Measurements from ENCODE around the gene OLIG1.

The OLIG1 gene

DNA sequence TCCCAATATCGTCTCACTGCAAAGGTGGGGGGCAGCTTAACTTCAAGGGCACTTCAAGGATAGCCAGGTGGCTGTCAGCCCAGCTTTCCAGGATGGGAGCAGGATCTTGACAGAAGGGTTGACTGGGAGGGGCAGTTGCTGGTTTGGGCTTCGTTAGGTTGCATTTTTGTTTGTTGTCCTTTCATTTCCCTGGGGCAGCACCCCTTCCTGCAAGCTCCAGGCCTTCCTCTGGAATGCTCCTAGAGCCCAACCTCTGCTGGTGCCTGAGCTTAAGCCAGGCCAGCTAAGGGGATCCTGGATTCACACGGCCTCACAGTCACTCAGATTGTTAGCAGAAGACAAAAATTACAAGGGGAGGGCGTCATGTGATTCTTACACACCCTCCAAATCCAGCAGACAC, 48.3 kb upstream of the OLIG1 start:
- no peak overlapping the region for H3K4me3 ChIP-seq (ENCODE audit: low read length)
- H3F3A ChIP-seq (ENCODE audit: control insufficient read depth, insufficient read depth): no peaks in the 10 kb centered on the region
- no peaks in the 10 kb centered on the region for H3K9me2 ChIP-seq (replicated peaks; ENCODE audit: control insufficient read depth, low read length)
- no peaks in the 10 kb centered on the region for H4K20me1 ChIP-seq (ENCODE audit: control insufficient read depth, insufficient read depth, low read depth, low read length)
- peaks cover 12% of the 10 kb centered on the region for H3K27me3 ChIP-seq (ENCODE audit: control insufficient read depth, low read length)
- H3K4me2 ChIP-seq (ENCODE audit: low read length): no peak overlapping the region
- no peaks in the 10 kb centered on the region for H3K4me1 ChIP-seq (ENCODE audit: control insufficient read depth, low read length)
- no peaks in the 10 kb centered on the region for H3K9me3 ChIP-seq (ENCODE audit: control insufficient read depth, insufficient read depth, low read length)
- no peak for TF ChIP-seq EZH2phosphoT487 (IDR thresholded peaks at IDR 0.05; ENCODE audit: borderline replicate concordance, low read length)
- H3K79me2 ChIP-seq (ENCODE audit: control insufficient read depth, low read length): no peaks in the 10 kb centered on the region
- H3K36me3 ChIP-seq (ENCODE audit: control insufficient read depth, low read length): no peaks in the 10 kb centered on the region
- no peak overlapping the region for H3K27ac ChIP-seq (ENCODE audit: low read depth, low read length)

DNA sequence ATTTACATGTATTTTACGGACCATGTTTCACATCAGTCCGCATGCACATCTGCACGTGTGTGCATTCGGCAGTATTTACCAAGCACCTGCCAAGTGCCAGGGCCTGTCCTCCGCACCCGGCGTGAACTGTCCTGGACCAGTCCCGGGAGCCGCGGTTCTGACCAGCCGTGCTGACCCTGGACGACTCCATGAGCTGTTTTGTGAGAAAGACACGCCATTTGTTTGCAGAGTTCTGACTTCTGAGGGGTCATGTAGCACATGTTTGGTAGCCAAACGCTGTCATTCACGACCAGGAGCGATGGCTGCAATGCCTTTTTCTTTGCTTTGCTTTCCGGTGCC, 47.5 kb upstream of the OLIG1 start:
- TF ChIP-seq, protein P1, sequence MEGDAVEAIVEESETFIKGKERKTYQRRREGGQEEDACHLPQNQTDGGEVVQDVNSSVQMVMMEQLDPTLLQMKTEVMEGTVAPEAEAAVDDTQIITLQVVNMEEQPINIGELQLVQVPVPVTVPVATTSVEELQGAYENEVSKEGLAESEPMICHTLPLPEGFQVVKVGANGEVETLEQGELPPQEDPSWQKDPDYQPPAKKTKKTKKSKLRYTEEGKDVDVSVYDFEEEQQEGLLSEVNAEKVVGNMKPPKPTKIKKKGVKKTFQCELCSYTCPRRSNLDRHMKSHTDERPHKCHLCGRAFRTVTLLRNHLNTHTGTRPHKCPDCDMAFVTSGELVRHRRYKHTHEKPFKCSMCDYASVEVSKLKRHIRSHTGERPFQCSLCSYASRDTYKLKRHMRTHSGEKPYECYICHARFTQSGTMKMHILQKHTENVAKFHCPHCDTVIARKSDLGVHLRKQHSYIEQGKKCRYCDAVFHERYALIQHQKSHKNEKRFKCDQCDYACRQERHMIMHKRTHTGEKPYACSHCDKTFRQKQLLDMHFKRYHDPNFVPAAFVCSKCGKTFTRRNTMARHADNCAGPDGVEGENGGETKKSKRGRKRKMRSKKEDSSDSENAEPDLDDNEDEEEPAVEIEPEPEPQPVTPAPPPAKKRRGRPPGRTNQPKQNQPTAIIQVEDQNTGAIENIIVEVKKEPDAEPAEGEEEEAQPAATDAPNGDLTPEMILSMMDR (IDR thresholded peaks at IDR 0.05; ENCODE audit: low read depth, low read length, poor library complexity, severe bottlenecking): no peak
- no peak for TF ChIP-seq EZH2phosphoT487 (IDR thresholded peaks at IDR 0.05; ENCODE audit: borderline replicate concordance, low read length)
- Histone ChIP-seq H3K9me2 (replicated peaks; ENCODE audit: control insufficient read depth, low read length) (no peaks in the 10 kb centered on the region), H3K79me2 (ENCODE audit: control insufficient read depth, low read length) (no peaks in the 10 kb centered on the region), H3K27ac (ENCODE audit: low read depth, low read length) (no peak overlapping the region), H3K27me3 (ENCODE audit: control insufficient read depth, low read length) (peaks cover 12% of the 10 kb centered on the region), H3K4me2 (ENCODE audit: low read length) (no peak overlapping the region), H3K4me3 (ENCODE audit: low read length) (no peak overlapping the region), H3F3A (ENCODE audit: control insufficient read depth, insufficient read depth) (no peaks in the 10 kb centered on the region), H3K4me1 (ENCODE audit: control insufficient read depth, low read length) (no peaks in the 10 kb centered on the region), H3K9me3 (ENCODE audit: control insufficient read depth, insufficient read depth, low read length) (no peaks in the 10 kb centered on the region), H3K36me3 (ENCODE audit: control insufficient read depth, low read length) (no peaks in the 10 kb centered on the region), H4K20me1 (ENCODE audit: control insufficient read depth, insufficient read depth, low read depth, low read length) (no peaks in the 10 kb centered on the region)

DNA sequence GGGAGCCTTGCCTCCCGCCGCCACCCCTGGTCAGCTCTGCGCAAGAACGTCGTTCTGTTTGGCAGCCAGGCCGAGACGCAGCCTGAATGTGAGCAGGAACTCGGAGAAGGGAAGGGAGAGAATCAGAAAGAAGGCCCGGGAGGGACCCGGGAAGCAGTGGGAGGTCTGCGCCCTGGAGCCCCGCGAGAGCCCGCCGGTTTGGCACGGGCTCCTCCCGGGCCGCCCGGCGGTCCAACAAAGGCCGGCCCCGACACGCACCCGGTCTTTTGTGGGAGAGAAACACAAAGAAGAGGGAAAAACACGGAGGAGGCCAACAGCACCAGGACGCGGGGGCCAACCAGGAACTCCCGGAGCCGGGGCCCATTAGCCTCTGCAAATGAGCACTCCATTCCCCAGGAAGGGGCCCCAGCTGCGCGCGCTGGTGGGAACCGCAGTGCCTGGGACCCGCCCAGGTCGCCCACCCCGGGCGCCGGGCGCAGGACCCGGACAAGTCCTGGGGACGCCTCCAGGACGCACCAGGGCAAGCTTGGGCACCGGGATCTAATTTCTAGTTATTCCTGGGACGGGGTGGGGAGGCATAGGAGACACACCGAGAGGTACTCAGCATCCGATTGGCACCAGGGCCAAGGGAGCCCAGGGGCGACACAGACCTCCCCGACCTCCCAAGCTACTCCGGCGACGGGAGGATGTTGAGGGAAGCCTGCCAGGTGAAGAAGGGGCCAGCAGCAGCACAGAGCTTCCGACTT, 46.9 kb upstream of the OLIG1 start:
- no peak overlapping the region for H3K4me3 ChIP-seq (ENCODE audit: low read length)
- no peaks in the 10 kb centered on the region for H3K9me2 ChIP-seq (replicated peaks; ENCODE audit: control insufficient read depth, low read length)
- H3K27me3 ChIP-seq (ENCODE audit: control insufficient read depth, low read length): peaks cover 12% of the 10 kb centered on the region
- H3K9me3 ChIP-seq (ENCODE audit: control insufficient read depth, insufficient read depth, low read length): no peaks in the 10 kb centered on the region
- no peaks in the 10 kb centered on the region for H3K36me3 ChIP-seq (ENCODE audit: control insufficient read depth, low read length)
- H3K4me1 ChIP-seq (ENCODE audit: control insufficient read depth, low read length): no peaks in the 10 kb centered on the region
- H3K79me2 ChIP-seq (ENCODE audit: control insufficient read depth, low read length): no peaks in the 10 kb centered on the region
- H3F3A ChIP-seq (ENCODE audit: control insufficient read depth, insufficient read depth): no peaks in the 10 kb centered on the region
- TF ChIP-seq, protein P1 (IDR thresholded peaks at IDR 0.05; ENCODE audit: low read depth, low read length, poor library complexity, severe bottlenecking): no peak
- TF ChIP-seq EZH2phosphoT487 (IDR thresholded peaks at IDR 0.05; ENCODE audit: borderline replicate concordance, low read length): no peak
- no peak overlapping the region for H3K4me2 ChIP-seq (ENCODE audit: low read length)
- H4K20me1 ChIP-seq (ENCODE audit: control insufficient read depth, insufficient read depth, low read depth, low read length): no peaks in the 10 kb centered on the region
- no peak overlapping the region for H3K27ac ChIP-seq (ENCODE audit: low read depth, low read length)

DNA sequence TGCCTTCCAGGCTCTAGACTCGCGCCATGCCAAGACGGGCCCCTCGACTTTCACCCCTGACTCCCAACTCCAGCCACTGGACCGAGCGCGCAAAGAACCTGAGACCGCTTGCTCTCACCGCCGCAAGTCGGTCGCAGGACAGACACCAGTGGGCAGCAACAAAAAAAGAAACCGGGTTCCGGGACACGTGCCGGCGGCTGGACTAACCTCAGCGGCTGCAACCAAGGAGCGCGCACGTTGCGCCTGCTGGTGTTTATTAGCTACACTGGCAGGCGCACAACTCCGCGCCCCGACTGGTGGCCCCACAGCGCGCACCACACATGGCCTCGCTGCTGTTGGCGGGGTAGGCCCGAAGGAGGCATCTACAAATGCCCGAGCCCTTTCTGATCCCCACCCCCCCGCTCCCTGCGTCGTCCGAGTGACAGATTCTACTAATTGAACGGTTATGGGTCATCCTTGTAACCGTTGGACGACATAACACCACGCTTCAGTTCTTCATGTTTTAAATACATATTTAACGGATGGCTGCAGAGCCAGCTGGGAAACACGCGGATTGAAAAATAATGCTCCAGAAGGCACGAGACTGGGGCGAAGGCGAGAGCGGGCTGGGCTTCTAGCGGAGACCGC, 46.3 kb upstream of the OLIG1 start:
- peaks cover 8% of the 10 kb centered on the region for H3K27me3 ChIP-seq (ENCODE audit: control insufficient read depth, low read length)
- H3K79me2 ChIP-seq (ENCODE audit: control insufficient read depth, low read length): no peaks in the 10 kb centered on the region

More for the DNA sequence above, 46.3 kb upstream of the OLIG1 start:
- Histone ChIP-seq H3K36me3 (ENCODE audit: control insufficient read depth, low read length) (no peaks in the 10 kb centered on the region), H3K4me1 (ENCODE audit: control insufficient read depth, low read length) (no peaks in the 10 kb centered on the region), H3K4me3 (ENCODE audit: low read length) (no peak overlapping the region), H3K9me3 (ENCODE audit: control insufficient read depth, insufficient read depth, low read length) (no peaks in the 10 kb centered on the region), H3K9me2 (replicated peaks; ENCODE audit: control insufficient read depth, low read length) (no peaks in the 10 kb centered on the region), H3K27ac (ENCODE audit: low read depth, low read length) (no peak overlapping the region), H3F3A (ENCODE audit: control insufficient read depth, insufficient read depth) (no peaks in the 10 kb centered on the region), H3K4me2 (ENCODE audit: low read length) (no peak overlapping the region), H4K20me1 (ENCODE audit: control insufficient read depth, insufficient read depth, low read depth, low read length) (no peaks in the 10 kb centered on the region)
- TF ChIP-seq EZH2phosphoT487 (IDR thresholded peaks at IDR 0.05; ENCODE audit: borderline replicate concordance, low read length): no peak
- TF ChIP-seq, protein P1 (IDR thresholded peaks at IDR 0.05; ENCODE audit: low read depth, low read length, poor library complexity, severe bottlenecking): no peak

Data from DOHH2 (cell line).